VCaP (cell line): ENCODE data around the gene KAT7.

ENCODE experiments used
- H3K27ac ChIP-seq: fragments of 450-650 bp; 2 replicates; pipeline ENCODE4 v1.5.1; 2017
- CTCF ChIP-seq: fragments of 450-650 bp; conservative IDR thresholded peaks from 2 replicates; pipeline ENCODE4 v1.5.1; 2017; ENCODE audit warnings: mild to moderate bottlenecking, moderate library complexity

The KAT7 gene

GRCh38 chr17:49788478-49789242 lies at the start of gene KAT7:
TSS of gene KAT7 (plus strand) at chr17:49788681. CDS start at chr17:49788835, 154 bp downstream.
- H3K27ac ChIP-seq, result peak within 1 kb of the TSS; percentile 97
- no peak for TF ChIP-seq CTCF

- TF ChIP-seq CTCF, result no peak
- H3K27ac ChIP-seq, result no peak overlapping the region
These were observed 48.7 kb upstream of the KAT7 start for GRCh38 chr17:49739641-49740271.

GRCh38 chr17:49741009-49741691 lies 47.3 kb upstream of the KAT7 start:
- TF ChIP-seq CTCF, result no peak
- H3K27ac ChIP-seq, result no peak overlapping the region

GRCh38 chr17:49741692-49742076 lies 46.8 kb upstream of the KAT7 start:
- H3K27ac ChIP-seq, result no peak overlapping the region
- no peak for TF ChIP-seq CTCF

- no peak overlapping the region for H3K27ac ChIP-seq
- TF ChIP-seq CTCF, result no peak
These were observed 46.3 kb upstream of the KAT7 start for GRCh38 chr17:49742166-49742638.

- no peak for TF ChIP-seq CTCF
- H3K27ac ChIP-seq, result no peak overlapping the region
These were observed 43.0 kb upstream of the KAT7 start for GRCh38 chr17:49745175-49746139.
